HAP-1 (cell line): ENCODE measurements around the gene HECTD4.
"Not testable (repeated sequence)": the region's sequence is repeated elsewhere in the genome, so short reads cannot be mapped to it uniquely, and the experiment has no call there.

ENCODE experiments used
- DNase-seq, 2 experiments: peaks; one replicate each; pipeline ENCODE4 v3.0.0-alpha.2; 2016 to 2020; ENCODE audit warnings: low spot score in 2 of 2
- H3K27me3 ChIP-seq: fragments of 250-450 bp; sonication (Bioruptor Pico); 2 replicates; pipeline ENCODE4 v1.5.1; 2020; ENCODE audit warnings: low read depth, mild to moderate bottlenecking, moderate library complexity
- H3K36me3 ChIP-seq: fragments of 250-450 bp; sonication (Bioruptor Pico); replicated peaks from 2 replicates; pipeline ENCODE4 v1.5.1; 2020; ENCODE audit warnings: mild to moderate bottlenecking
- H3K4me1 ChIP-seq: fragments of 250-450 bp; sonication (Bioruptor Pico); 2 replicates; pipeline ENCODE4 v1.5.1; 2020; ENCODE audit warnings: mild to moderate bottlenecking
- H3K4me3 ChIP-seq: fragments of 250-450 bp; sonication (Bioruptor Pico); 2 replicates; pipeline ENCODE4 v1.5.1; 2020; ENCODE audit warnings: mild to moderate bottlenecking, moderate library complexity
- H3K9me3 ChIP-seq: fragments of 250-450 bp; sonication (Bioruptor Pico); 2 replicates; pipeline ENCODE4 v1.5.1; 2020; ENCODE audit warnings: mild to moderate bottlenecking, moderate library complexity
- in situ Hi-C: fragments of 300-500 bp; cut with MboI; formaldehyde crosslinking; loops from 3 replicates; pipeline ENCODE4 v1.14.3; 2020; ENCODE audit warnings: low sequenced_read_pairs, inconsistent platforms, mixed read lengths

The HECTD4 gene

DNA sequence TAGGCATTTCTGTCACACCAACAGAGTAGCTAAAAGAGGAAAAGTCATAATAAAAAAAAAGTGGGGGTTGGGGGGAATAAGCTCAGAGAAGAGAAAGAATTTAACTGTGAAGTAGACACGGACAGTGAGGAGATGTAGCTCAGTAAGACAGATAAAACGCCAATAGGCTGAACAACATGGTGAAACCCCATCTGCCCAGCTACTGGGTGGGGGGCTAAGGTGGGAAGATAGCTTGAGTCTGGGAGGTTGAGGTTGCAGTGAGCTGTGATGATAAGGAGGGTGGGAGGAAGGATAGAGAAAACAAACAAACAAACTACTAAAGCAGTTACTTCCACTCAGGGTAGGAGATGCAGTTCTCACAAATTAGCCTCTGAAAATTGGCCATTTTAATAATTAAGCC, 25.0 kb downstream of the HECTD4 start:
- in situ Hi-C loops, result no loop called here
- H3K4me1 ChIP-seq, result no peaks in the 10 kb centered on the region
- H3K36me3 ChIP-seq, result no peaks in the 10 kb centered on the region
- DNase-seq, result no peak
- no peaks in the 10 kb centered on the region for H3K9me3 ChIP-seq
- H3K27me3 ChIP-seq, result no peaks in the 10 kb centered on the region
- H3K4me3 ChIP-seq, result no peak overlapping the region

DNA sequence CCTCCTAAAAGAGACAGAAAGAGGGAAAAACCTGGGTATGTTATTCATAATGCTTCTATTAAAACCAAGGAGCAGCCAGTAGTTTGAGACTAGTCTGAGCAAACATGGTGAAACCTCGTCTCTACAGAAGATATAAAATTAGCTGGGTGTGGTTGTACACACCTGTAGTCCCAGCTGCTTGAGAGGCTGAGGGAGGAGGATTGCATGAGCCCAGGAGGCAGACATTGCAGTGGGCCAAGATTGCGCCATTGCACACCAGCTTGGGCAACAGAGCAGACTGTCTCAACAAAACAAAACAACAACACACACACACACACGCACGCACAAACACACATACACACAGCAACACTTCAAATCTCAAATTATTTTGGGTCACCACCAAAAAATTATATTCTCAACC, 27.8 kb downstream of the HECTD4 start:
- Histone ChIP-seq H3K36me3 (no peaks in the 10 kb centered on the region), H3K4me3 (no peak overlapping the region), H3K9me3 (no peaks in the 10 kb centered on the region), H3K27me3 (no peaks in the 10 kb centered on the region), H3K4me1 (no peaks in the 10 kb centered on the region)
- DNase-seq, result no peak
- in situ Hi-C loops, result no loop called here

DNA sequence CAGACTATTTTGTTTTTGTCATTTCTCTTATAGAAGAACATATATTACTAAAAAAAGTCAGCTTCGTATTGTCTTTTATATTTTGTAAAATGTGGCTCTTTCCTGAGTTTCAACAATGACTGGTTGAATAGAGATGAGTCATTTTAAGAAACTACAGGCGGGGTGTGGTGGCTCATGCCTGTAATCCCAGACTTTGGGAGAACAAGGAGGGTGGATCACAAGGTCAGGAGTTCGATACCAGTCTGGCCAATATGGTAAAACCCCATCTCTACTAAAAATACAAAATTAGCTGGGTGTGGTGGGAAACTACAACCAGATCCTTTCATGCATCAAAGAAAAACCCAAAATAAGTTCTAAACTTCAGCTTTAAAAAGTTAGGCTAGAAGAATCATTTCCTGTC, 28.8 kb downstream of the HECTD4 start:
- no peaks in the 10 kb centered on the region for H3K27me3 ChIP-seq
- DNase-seq, result no peak
- no peak overlapping the region for H3K4me3 ChIP-seq
- H3K4me1 ChIP-seq, result no peaks in the 10 kb centered on the region
- in situ Hi-C loops, result no loop called here
- no peaks in the 10 kb centered on the region for H3K9me3 ChIP-seq
- no peaks in the 10 kb centered on the region for H3K36me3 ChIP-seq

DNA sequence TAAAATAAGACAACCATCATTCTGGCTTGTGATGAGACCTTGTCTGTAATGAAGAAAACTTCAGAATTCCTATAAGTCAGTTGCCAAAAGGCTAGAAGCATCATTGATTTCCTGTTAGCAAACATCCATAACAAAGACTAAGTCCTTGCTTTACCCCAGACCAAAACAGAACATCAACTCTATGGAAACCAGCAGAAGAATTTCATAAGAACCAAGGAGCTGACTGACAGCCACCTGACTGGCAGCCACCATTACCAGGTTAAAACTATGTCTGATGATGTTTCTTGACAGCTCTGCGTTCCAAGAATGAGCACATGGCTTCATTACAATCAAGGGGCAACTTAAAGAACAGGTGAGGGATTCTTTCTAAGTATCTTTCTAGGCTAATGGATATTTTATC, 29.3 kb downstream of the HECTD4 start:
- Histone ChIP-seq H3K27me3 (no peaks in the 10 kb centered on the region), H3K4me3 (no peak overlapping the region), H3K9me3 (no peaks in the 10 kb centered on the region), H3K4me1 (no peaks in the 10 kb centered on the region), H3K36me3 (no peaks in the 10 kb centered on the region)
- no peak for DNase-seq
- in situ Hi-C loops, result no loop called here

DNA sequence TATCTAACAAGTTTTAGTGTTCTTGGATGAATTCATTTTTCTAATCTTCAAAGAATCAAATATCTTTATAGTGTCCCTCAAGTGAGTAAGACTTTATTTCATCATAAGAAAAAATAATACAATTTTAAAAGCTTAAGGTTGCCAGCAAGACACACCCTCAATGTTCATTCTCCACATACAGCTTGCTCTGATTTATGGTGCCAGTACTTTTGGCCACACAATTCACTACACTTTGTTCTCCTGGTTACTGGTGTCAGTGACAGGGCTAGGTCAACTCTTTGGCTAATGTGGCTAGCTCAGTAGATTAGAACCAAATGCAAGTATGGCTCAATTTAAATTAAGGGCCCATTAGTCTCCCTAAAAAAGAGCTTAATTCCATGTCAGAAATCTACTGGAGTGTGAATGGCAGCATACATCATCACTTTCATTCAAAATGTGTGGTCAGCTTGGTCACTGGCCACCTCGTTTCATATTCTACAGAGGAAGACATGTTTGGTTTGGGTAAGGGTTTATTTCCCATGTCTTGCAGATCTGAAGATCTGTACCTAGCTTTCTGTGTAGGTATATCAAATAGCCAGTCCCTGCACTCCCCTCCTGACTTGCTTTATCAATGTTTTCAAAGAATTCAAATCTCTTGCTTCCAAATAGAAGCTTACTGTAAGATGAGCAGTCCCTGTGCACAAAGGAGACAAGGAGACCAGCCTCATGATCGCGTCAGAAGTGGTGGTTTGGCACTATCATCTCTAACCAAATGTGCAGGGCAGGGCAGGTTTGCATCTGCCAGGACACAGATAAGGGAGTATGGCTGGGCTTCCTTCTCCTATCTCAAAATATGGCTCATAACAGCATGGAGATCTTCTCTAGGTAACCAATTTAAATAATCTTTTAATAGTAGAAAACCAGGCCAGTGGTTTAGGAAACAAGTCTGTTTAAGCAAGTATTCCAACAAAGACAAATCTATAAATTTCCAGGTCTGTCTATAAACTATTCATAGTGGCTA, 31.3 kb downstream of the HECTD4 start:
- in situ Hi-C loops, result no loop called here
- Histone ChIP-seq H3K9me3 (no peaks in the 10 kb centered on the region), H3K4me1 (no peaks in the 10 kb centered on the region), H3K4me3 (no peak overlapping the region), H3K36me3 (no peaks in the 10 kb centered on the region), H3K27me3 (no peaks in the 10 kb centered on the region)
- DNase-seq, result no peak

DNA sequence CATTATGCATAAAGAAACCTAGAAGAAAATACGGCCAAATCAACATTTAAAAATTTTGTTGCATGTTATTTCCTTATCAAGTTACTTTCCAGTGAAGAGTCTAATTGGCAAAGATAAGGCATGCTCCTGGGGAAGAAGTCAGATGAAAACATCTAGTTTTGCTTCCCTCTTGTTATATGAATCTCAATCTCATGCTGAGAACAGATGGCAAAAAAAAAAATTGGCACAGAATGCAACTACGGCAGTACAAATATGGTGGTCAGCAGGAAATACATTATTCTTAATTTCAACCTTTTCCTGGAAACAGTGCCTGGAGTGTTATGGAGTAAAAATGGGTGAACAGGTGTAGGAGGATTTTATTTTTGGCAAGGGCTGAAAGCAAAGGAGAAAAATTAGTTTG, 32.8 kb downstream of the HECTD4 start:
- DNase-seq, result no peak
- H3K4me3 ChIP-seq, result no peak overlapping the region
- no peaks in the 10 kb centered on the region for H3K36me3 ChIP-seq
- no peaks in the 10 kb centered on the region for H3K27me3 ChIP-seq
- no peaks in the 10 kb centered on the region for H3K4me1 ChIP-seq
- H3K9me3 ChIP-seq, result no peaks in the 10 kb centered on the region
- in situ Hi-C loops, result no loop called here

DNA sequence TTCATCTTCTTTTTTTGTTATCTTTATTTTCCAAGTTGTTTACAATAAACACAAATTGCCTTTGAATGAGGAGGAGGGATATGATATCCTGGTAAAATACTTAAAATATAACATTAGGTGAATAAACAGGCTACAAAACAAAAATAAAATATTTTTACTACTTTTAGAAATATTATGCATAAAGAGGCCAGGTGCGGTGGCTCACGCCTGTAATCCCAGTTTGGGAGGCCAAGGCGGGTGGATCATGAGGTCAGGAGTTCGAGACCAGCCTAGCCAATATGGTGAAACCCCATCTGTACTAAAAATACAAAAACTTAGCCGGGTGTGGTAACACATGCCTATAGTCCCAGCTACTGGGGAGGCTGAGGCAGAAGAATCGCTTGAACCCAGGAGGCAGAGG, 33.3 kb downstream of the HECTD4 start:
- H3K27me3 ChIP-seq, H3K36me3 ChIP-seq, H3K4me3 ChIP-seq, H3K9me3 ChIP-seq, in situ Hi-C loops, DNase-seq, H3K4me1 ChIP-seq: not testable (repeated sequence)

DNA sequence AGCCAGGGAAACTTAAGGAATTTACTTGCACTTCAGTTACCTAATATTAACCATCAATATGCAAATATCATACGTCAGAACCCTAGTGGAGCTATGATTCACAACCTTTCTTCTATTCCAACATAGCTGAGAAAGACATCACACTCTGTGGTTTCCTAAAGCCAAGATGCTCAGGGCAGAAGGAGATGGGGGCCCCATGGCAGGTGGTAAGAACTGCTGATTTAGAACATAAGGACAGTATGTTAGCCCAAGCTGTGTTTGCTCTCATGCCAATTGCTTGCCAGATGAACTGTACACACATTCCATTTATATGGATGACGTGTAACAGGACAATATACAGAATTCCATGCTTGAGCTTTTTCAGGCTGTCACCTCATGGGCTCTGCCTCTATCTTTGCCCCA, 34.6 kb downstream of the HECTD4 start:
- Histone ChIP-seq H3K4me1 (no peaks in the 10 kb centered on the region), H3K4me3 (no peak overlapping the region), H3K27me3 (no peaks in the 10 kb centered on the region), H3K36me3 (no peaks in the 10 kb centered on the region), H3K9me3 (no peaks in the 10 kb centered on the region)
- DNase-seq, result no peak
- in situ Hi-C loops, result no loop called here

DNA sequence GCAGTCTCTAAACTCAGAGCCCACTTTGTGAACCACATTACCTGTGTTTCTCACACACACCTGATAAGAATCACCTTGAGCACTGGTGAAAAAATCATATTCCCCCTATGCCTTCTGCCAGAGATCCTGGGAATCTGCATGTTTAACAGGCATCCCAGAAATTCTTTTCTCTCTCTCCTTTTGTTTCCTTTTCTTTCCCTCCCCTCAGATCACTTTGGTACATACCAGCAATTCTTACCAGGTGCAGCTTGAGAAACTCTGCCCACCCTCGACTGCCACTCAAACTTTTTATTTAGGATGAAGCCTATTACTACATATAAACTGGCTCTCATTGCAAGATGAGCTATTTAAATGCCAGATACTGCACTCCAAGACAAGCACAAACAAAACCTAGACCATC, 36.0 kb downstream of the HECTD4 start:
- Histone ChIP-seq H3K4me3 (no peak overlapping the region), H3K4me1 (no peaks in the 10 kb centered on the region), H3K9me3 (no peaks in the 10 kb centered on the region), H3K36me3 (no peaks in the 10 kb centered on the region), H3K27me3 (no peaks in the 10 kb centered on the region)
- in situ Hi-C loops, result no loop called here
- no peak for DNase-seq

DNA sequence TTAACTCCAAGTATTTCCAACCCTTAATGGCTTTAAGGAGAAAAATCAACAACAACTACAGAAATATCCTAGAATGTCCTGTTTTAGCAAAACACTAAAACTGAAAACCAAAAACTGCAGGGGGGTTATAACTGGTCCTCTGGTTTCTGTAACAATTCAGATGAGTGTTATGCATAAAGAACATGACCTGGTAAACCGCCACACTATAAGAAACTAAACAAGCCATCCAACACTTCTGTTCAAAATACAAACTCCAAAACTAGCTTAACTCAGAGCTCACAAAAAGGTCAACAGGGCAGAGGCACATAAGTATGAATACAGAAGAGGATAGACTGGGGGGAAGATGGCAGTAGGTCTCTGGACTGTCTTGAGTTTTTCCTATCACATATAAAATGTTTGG, 38.0 kb downstream of the HECTD4 start:
- no peaks in the 10 kb centered on the region for H3K9me3 ChIP-seq
- no peak overlapping the region for H3K4me3 ChIP-seq
- in situ Hi-C loops, result no loop called here
- H3K36me3 ChIP-seq, result no peaks in the 10 kb centered on the region
- no peaks in the 10 kb centered on the region for H3K27me3 ChIP-seq
- DNase-seq, result no peak
- H3K4me1 ChIP-seq, result no peaks in the 10 kb centered on the region

DNA sequence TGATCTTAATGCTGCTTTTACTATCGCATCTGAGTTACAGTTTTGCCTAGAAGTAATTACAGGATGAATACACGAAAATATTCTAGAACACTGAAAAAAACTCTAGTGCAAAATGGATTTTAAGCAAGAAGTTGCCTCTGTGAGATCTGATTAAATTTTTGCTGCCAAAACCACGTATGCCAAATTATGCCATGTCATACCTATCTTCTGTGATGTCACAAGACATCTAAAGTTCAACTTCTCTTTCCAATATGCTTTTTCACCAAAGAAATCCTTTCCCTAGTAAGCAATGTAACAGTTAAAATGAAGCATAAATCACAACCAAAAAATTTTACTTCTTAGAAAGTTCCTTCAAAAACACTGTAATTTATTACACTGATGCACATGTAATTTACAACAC, 39.6 kb downstream of the HECTD4 start:
- no peak overlapping the region for H3K4me3 ChIP-seq
- no peaks in the 10 kb centered on the region for H3K4me1 ChIP-seq
- no peaks in the 10 kb centered on the region for H3K27me3 ChIP-seq
- in situ Hi-C loops, result no loop called here
- no peak for DNase-seq
- no peaks in the 10 kb centered on the region for H3K36me3 ChIP-seq
- H3K9me3 ChIP-seq, result no peaks in the 10 kb centered on the region

DNA sequence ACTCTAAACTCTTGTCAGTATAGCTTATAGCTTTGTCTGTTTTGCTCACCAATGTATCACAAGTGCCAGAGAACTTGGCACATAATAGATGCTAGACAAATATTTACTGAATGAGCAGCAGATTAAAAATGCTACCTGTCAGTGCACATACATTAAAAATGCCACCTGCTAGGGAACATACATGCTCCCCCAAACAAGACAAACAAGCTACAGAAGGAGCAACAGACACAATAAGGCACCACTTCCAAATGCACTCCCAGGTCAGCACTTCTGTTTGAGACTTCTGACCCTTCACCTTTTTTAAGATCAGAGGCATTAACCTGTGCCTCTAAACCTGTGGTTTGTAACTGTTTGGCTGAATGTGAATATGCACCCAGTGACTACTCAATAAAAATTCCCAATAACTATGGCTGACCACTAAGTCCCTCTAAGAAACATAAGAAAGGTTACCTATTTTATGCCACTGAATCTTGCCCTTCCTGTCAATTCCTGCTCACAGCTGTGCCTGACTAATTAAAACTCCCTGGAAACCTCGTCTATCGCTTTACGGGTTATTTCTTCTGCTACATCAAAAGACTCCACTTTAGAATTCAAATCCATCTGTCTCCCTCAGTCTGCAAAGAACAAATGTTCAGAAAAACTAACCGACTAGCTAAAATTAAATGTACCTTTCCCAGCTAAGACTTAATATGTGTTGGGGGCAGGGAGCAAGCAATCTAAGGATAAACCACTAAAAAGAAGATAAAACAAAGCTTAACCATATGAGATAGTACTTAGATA, 41.0 kb downstream of the HECTD4 start:
- in situ Hi-C loops, result no loop called here
- H3K27me3 ChIP-seq, result no peaks in the 10 kb centered on the region
- no peaks in the 10 kb centered on the region for H3K4me1 ChIP-seq
- H3K9me3 ChIP-seq, result no peaks in the 10 kb centered on the region
- no peak for DNase-seq
- no peak overlapping the region for H3K4me3 ChIP-seq
- no peaks in the 10 kb centered on the region for H3K36me3 ChIP-seq

DNA sequence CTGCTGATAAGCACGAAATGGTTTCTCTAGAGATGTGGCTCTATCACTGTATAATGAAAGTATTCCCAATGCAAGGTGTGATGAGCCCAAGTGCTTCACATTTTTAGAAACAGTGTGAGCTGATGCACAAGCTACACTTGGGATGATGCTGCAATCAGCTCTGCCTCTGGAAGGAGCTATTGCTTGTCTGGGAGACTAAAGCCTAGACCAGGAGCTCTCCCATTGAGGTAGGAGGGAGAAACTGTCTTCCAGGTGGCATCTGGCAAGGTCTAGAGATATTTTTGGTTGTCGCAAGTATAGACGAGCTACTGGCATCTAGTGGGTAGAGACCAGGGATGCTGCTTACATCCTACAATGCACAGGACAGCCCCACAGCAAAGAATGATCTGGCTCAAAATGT, 42.0 kb downstream of the HECTD4 start:
- in situ Hi-C loops, result no loop called here
- Histone ChIP-seq H3K36me3 (no peaks in the 10 kb centered on the region), H3K4me1 (no peaks in the 10 kb centered on the region), H3K4me3 (no peak overlapping the region), H3K9me3 (no peaks in the 10 kb centered on the region), H3K27me3 (no peaks in the 10 kb centered on the region)
- no peak for DNase-seq

DNA sequence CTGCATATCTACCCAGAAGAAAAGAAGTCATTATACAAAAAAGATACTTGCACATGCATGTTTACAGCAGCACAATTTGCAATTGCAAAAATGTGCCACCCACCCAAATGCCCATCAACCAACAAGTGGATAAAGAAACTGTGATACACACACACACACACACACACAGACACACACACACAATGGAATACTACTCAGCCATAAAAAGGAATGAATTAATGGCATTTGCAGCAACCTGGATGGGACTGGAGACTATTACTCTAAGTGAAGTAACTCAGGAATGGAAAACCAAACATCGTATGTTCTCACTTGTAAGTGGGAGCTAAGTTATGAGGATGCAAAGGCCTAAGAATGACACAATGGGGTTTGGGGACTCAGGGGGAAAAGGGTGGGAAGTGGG, 47.2 kb downstream of the HECTD4 start:
- in situ Hi-C loops, H3K4me1 ChIP-seq, H3K36me3 ChIP-seq, H3K27me3 ChIP-seq, H3K4me3 ChIP-seq, H3K9me3 ChIP-seq, DNase-seq: not testable (repeated sequence)
